T-cell (primary cell): ENCODE data around the gene KIF20A. TPM values are rescaled to one million over a fixed set of nuclear protein-coding genes. Genes with fewer than 3 reads are reported as not detected.
"Not testable (repeated sequence)": the region's sequence is repeated elsewhere in the genome, so short reads cannot be mapped to it uniquely, and the experiment has no call there.

Experiments
- ATAC-seq, 4 experiments: fragments of 200-7000 bp in 3 of 4; fragments of 150-1000 bp in 1 of 4; cut with Tn5 transposase; replicated peaks in 1 of 4; 1 replicate in 3 of 4; 2 replicates in 1 of 4; pipeline ENCODE4 v1.10.0; 2021; ENCODE audit warnings: moderate library complexity in 3 of 4, mild to moderate bottlenecking in 2 of 4, moderate number of reproducible peaks in 1 of 4
- CTCF ChIA-PET, 2 donors: fragments of 300-600 bp; sonication (Branson Sonifier 250); formaldehyde crosslinking; loops; one replicate each; lab custom pipeline; 2022; ENCODE audit warnings: antibody characterized with exemption in 2 of 2; lab: Charles Lee
- POLR2A ChIA-PET, 2 donors: fragments of 300-600 bp; sonication (Branson Sonifier 250); formaldehyde crosslinking; loops; one replicate each; lab custom pipeline; 2022; ENCODE audit warnings: antibody characterized with exemption in 2 of 2; lab: Charles Lee
- DNase-seq, 35 experiments: peaks; one replicate each; pipeline versions ENCODE4 v3.0.0 to v3.0.0-alpha.2; 2013 to 2023
- H3K27ac ChIP-seq: one replicate; pipeline ENCODE4 v1.5.1; 2013; ENCODE audit warnings: low read length
- H3K27me3 ChIP-seq, 2 experiments: replicated peaks in 1 of 2; 1 replicate in 1 of 2; 2 replicates in 1 of 2; pipeline versions ENCODE4 v1.6.1 to v1.7.0; 2013; ENCODE audit warnings: low read length in 1 of 2, mixed read lengths in 1 of 2; ENCODE audit not compliant: control insufficient read depth in 2 of 2, insufficient read depth in 2 of 2; ENCODE audit errors: extremely low read depth in 1 of 2
- H3K36me3 ChIP-seq, 2 donors: 1 replicate in 1 of 2; 2 replicates in 1 of 2; pipeline versions ENCODE4 v1.6.1 to v1.7.0; 2013; ENCODE audit warnings: low read length in 1 of 2; ENCODE audit not compliant: control insufficient read depth in 2 of 2, insufficient read depth in 1 of 2; ENCODE audit errors: extremely low read depth in 1 of 2
- H3K4me1 ChIP-seq, 2 experiments: 1 replicate in 1 of 2; 2 replicates in 1 of 2; pipeline versions ENCODE4 v1.6.1 to v1.7.0; 2013; ENCODE audit warnings: low read length in 2 of 2, mixed read lengths in 1 of 2; ENCODE audit not compliant: insufficient read depth in 2 of 2, control insufficient read depth in 1 of 2; ENCODE audit errors: extremely low read depth in 1 of 2
- H3K4me3 ChIP-seq, 2 donors: 1 replicate in 1 of 2; 2 replicates in 1 of 2; pipeline versions ENCODE4 v1.5.1 to v1.7.0; 2013; ENCODE audit warnings: mild to moderate bottlenecking in 2 of 2, low read length in 1 of 2, moderate library complexity in 1 of 2; ENCODE audit not compliant: control insufficient read depth in 1 of 2; ENCODE audit errors: extremely low read depth in 1 of 2
- H3K9me3 ChIP-seq: 2 replicates; pipeline ENCODE4 v1.7.0; 2013
- H3K27ac Mint-ChIP-seq, 2 donors: one replicate each; pipeline ENCODE4 v1.8.0; 2020 to 2021; ENCODE audit warnings: mild to moderate bottlenecking in 2 of 2, mixed read lengths in 2 of 2
- H3K27me3 Mint-ChIP-seq, 2 donors: one replicate each; pipeline ENCODE4 v1.8.0; 2021 to 2022; ENCODE audit warnings: mixed read lengths in 2 of 2
- H3K36me3 Mint-ChIP-seq: one replicate; pipeline ENCODE4 v1.8.0; 2021; ENCODE audit warnings: mixed read lengths
- H3K4me1 Mint-ChIP-seq, 3 donors: one replicate each; pipeline ENCODE4 v1.8.0; 2020 to 2022; ENCODE audit warnings: mixed read lengths in 3 of 3, mild to moderate bottlenecking in 1 of 3
- H3K4me3 Mint-ChIP-seq, 3 donors: one replicate each; pipeline ENCODE4 v1.8.0; 2020 to 2022; ENCODE audit warnings: mild to moderate bottlenecking in 3 of 3, mixed read lengths in 3 of 3, moderate library complexity in 3 of 3
- H3K9me3 Mint-ChIP-seq, 3 donors: one replicate each; pipeline ENCODE4 v1.8.0; 2020 to 2022; ENCODE audit warnings: mixed read lengths in 3 of 3
- WGBS: methylation state at CpG from one replicate; pipeline ENCODE4 v1.1.5; 2013; ENCODE audit warnings: missing lambda C conversion rate; ENCODE audit not compliant: insufficient coverage; 5-methylcytosine and 5-hydroxymethylcytosine counted together
- total RNA-seq, 35 experiments: library from RNA in 6 of 35; stranded (reverse) in 6 of 35; fragments of 120-200 nt in 1 of 35; gene quantifications; one replicate each; pipeline versions ENCODE4 v1.2.1 to v1.2.4 and lab custom pipeline; 2013 to 2026

The KIF20A gene
- total RNA-seq, 5 donors from 2014 or later (not counting 1 experiment from before 2014, with no cell fraction given) = 0.32 to 0.67 (median 0.56) TPM

- ChIA-PET CTCF (interaction anchor here in 1 of 2 donors (0.7 kb wide), 1 partner anchor 299 kb away, joined by 3 read pairs; no protein-coding TSS in a partner anchor), POLR2A (no interaction called here)
- no peaks in the 10 kb centered on the region for H3K36me3 ChIP-seq
- no peak overlapping the region for H3K4me3 ChIP-seq
- no peaks in the 10 kb centered on the region for H3K36me3 Mint-ChIP-seq
- H3K4me1 ChIP-seq = peaks cover 0 to 3% of the 10 kb centered on the region in 2 experiments
- no peaks in the 10 kb centered on the region for H3K9me3 ChIP-seq
- H3K4me3 Mint-ChIP-seq = no peak overlapping the region
- WGBS = 75% methylated on average over 3 of the region's 4 CpGs
- ATAC-seq (no peak), DNase-seq (no peak)
- H3K27me3 Mint-ChIP-seq = peaks cover 11 to 16% of the 10 kb centered on the region in 2 donors
- H3K9me3 Mint-ChIP-seq = no peaks in the 10 kb centered on the region
- H3K27me3 ChIP-seq = peaks cover 4 to 9% of the 10 kb centered on the region in 2 experiments
- H3K27ac Mint-ChIP-seq = no peak overlapping the region
- H3K27ac ChIP-seq = no peak overlapping the region
- no peaks in the 10 kb centered on the region for H3K4me1 Mint-ChIP-seq
Measured at GRCh38 chr5:138140268-138140667, 38.6 kb upstream of the KIF20A start.

GRCh38 chr5:138141734-138142133 is 37.2 kb upstream of the KIF20A start:
- H3K27me3 ChIP-seq = peaks cover 4 to 9% of the 10 kb centered on the region in 2 experiments
- WGBS = no CpG with 5 or more reads among the region's 1 CpG
- peaks cover 0 to 3% of the 10 kb centered on the region in 2 experiments for H3K4me1 ChIP-seq
- CTCF ChIA-PET = interaction anchor here in 1 of 2 donors (0.6 kb wide), 1 partner anchor 201 kb away, joined by 3 read pairs; no protein-coding TSS in a partner anchor
- POLR2A ChIA-PET = no interaction called here
- Mint-ChIP-seq H3K27ac (no peak overlapping the region), H3K27me3 (peaks cover 6 to 7% of the 10 kb centered on the region in 2 donors), H3K4me3 (no peak overlapping the region), H3K36me3 (no peaks in the 10 kb centered on the region), H3K4me1 (no peaks in the 10 kb centered on the region), H3K9me3 (no peaks in the 10 kb centered on the region)
- H3K27ac ChIP-seq = no peak overlapping the region
- ATAC-seq (no peak), DNase-seq (no peak)
- H3K36me3 ChIP-seq = no peaks in the 10 kb centered on the region
- no peaks in the 10 kb centered on the region for H3K9me3 ChIP-seq
- H3K4me3 ChIP-seq = no peak overlapping the region

- H3K4me3 ChIP-seq, H3K4me1 ChIP-seq, DNase-seq, H3K36me3 ChIP-seq, H3K4me1 Mint-ChIP-seq, H3K27ac Mint-ChIP-seq, H3K27ac ChIP-seq, H3K27me3 ChIP-seq, H3K9me3 ChIP-seq, H3K4me3 Mint-ChIP-seq, POLR2A ChIA-PET, H3K27me3 Mint-ChIP-seq, H3K36me3 Mint-ChIP-seq, H3K9me3 Mint-ChIP-seq, ATAC-seq: not testable (repeated sequence)
- WGBS = 100% methylated on average over 1 of the region's 6 CpGs
- CTCF ChIA-PET = interaction anchor here (0.6 to 0.9 kb wide), 2 partner anchors 66 to 138 kb away, joined by 3 read pairs; no protein-coding TSS in a partner anchor
Measured at GRCh38 chr5:138143578-138143977, 35.3 kb upstream of the KIF20A start.

DNA sequence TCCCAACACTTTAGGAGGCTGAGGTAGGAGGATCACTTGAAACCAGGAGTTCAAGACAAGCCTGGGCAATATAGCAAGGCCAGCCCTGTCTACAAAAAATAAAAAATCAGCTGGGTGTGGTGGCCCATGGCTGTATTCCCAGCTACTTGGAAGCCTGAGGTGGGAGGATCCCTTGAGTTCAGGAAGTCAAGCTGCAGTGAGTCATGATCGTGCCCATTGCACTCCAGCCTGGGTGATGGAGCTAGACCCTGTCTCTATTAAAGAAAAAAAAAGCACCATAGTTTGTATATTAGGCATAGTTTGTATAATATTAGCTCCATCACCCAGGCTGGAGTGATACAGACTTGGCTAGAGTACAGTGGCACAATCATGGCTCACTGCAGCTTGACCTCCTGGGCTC is 30.1 kb upstream of the KIF20A start:
- Mint-ChIP-seq H3K36me3 (no peaks in the 10 kb centered on the region), H3K27ac (no peak overlapping the region), H3K27me3 (no peaks in the 10 kb centered on the region), H3K4me3 (no peak overlapping the region), H3K9me3 (no peaks in the 10 kb centered on the region), H3K4me1 (no peaks in the 10 kb centered on the region)
- WGBS = no CpG with 5 or more reads among the region's 1 CpG
- ChIA-PET POLR2A (no interaction called here), CTCF (interaction anchor here in 1 of 2 donors (0.6 kb wide), 1 partner anchor 37 kb away, joined by 3 read pairs; no protein-coding TSS in a partner anchor)
- ATAC-seq (no peak), DNase-seq (no peak)
- no peak overlapping the region for H3K4me3 ChIP-seq
- no peaks in the 10 kb centered on the region for H3K9me3 ChIP-seq
- no peaks in the 10 kb centered on the region for H3K4me1 ChIP-seq
- H3K36me3 ChIP-seq = no peaks in the 10 kb centered on the region
- no peak overlapping the region for H3K27ac ChIP-seq
- H3K27me3 ChIP-seq = no peaks in the 10 kb centered on the region

DNA sequence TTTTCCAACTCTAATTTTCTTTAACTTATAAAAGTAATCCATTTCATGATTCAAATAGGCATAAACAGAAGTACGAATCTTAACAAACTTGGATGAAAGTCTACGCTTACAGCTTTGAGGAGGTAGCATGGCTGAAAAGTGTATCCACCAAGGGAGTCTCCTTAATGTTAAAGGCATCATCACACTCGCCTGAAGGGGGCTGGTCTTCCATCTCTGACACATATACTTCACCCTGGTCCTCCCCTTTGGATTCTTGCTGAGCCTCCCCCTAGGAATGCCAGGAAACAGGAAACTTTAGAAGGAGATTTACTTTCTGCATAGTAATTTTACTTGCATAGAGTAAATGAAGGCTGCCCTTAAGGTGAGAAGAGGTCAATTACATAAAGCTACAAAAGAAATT is 29.4 kb upstream of the KIF20A start:
- Mint-ChIP-seq H3K4me1 (no peaks in the 10 kb centered on the region), H3K27me3 (no peaks in the 10 kb centered on the region), H3K9me3 (no peaks in the 10 kb centered on the region), H3K4me3 (no peak overlapping the region), H3K36me3 (no peaks in the 10 kb centered on the region), H3K27ac (no peak overlapping the region)
- Histone ChIP-seq H3K36me3 (no peaks in the 10 kb centered on the region), H3K4me3 (no peak overlapping the region), H3K27ac (no peak overlapping the region), H3K27me3 (no peaks in the 10 kb centered on the region), H3K4me1 (no peaks in the 10 kb centered on the region), H3K9me3 (no peaks in the 10 kb centered on the region)
- WGBS = no CpG with 5 or more reads among the region's 3 CpGs
- DNase-seq (no peak), ATAC-seq (no peak)
- POLR2A ChIA-PET = no interaction called here
- CTCF ChIA-PET = no interaction called here

DNA sequence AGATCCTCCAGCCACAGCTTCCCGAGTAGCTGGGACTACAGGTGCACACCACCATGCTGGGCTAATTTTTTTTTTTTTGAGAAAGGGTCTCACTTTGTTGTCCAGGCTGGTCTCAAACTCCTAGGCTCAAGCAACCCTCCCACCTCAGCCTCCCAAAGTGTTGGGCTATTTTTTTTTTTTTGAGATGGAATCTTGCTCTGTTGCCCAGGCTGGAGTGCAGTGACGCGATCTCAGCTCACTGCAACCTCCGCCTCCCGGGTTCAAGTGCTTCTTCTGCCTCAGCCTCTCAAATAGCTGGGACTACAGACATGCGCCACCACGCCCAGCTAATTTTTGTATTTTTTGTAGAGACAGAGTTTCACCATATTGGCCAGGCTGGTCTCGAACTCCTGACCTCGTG is 22.9 kb upstream of the KIF20A start:
- peaks cover 42% of the 10 kb centered on the region for H3K36me3 Mint-ChIP-seq
- DNase-seq, H3K4me3 Mint-ChIP-seq, H3K4me1 ChIP-seq, H3K27ac Mint-ChIP-seq, H3K9me3 ChIP-seq, H3K9me3 Mint-ChIP-seq, H3K27me3 Mint-ChIP-seq, H3K27me3 ChIP-seq, H3K4me1 Mint-ChIP-seq, ATAC-seq, H3K27ac ChIP-seq, POLR2A ChIA-PET, H3K4me3 ChIP-seq: not testable (repeated sequence)
- WGBS = 100% methylated on average over 7 of the region's 9 CpGs
- CTCF ChIA-PET = interaction anchor here in 1 of 2 donors (0.6 kb wide), 1 partner anchor 58 kb away, joined by 3 read pairs; no protein-coding TSS in a partner anchor
- H3K36me3 ChIP-seq = peaks cover 0 to 40% of the 10 kb centered on the region in 2 donors
